GM19193 (cell line): Measurements from ENCODE around the gene LOC101059915.
"Not testable (repeated sequence)": the region's sequence is repeated elsewhere in the genome, so short reads cannot be mapped to it uniquely, and the experiment has no call there.

Experiments used
- POLR2A ChIP-seq: IDR thresholded peaks from 4 replicates; pipeline ENCODE4 v1.6.1; 2011; ENCODE audit not compliant: insufficient read depth, insufficient read length; ENCODE audit errors: extremely low read depth

The LOC101059915 gene

DNA sequence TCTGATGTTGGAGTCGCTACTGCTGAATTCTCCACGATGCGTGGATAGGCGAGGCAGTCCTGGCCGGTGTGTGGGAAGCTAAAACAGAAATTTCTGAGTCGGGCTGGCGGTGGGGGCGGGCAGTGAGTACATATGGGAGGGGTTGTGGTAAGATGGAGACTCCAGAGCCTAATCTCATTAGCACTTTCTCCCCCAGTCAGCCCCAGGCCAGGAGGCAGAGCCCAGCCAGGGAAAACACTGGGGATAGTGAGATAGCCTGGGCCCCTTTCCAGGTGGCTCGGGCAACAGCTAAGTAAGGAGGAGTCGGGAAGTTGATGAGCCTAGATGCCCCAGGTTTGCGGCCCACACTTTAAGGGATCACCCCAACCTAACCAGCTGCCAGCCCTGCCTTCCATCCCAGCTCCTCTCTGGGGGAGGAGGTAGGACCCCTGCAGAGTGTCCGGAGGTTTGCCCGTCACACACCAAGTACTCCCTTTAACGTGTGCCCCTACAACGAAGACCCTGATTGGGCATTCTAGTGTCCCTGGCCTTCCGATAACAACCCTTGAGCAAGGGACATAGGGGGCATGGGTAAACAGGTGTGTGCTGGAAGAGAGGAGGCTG lies 2.4 kb upstream of the LOC101059915 start:
- TF ChIP-seq POLR2A, result no peak

DNA sequence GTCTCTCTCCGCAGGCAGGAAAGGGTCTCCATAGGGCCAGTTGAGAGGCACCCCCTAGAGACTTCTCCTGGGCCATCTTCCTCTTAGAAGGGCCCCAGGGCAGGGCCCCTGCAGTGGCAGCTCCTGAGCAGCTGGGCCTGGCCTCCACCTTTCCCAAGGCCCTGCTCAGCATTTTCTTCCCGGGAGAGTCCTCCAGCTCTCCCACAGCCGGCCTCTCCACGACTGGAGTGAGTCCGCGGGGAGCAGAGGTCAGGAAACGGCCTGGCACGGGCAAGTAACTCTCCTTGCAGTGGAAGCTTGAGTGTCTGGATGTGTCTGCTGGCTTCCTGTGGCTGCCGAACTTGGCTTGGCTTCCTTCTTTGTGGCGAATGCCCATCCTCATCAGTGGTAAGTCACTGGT lies 1.6 kb upstream of the LOC101059915 start:
- TF ChIP-seq POLR2A, result no peak

DNA sequence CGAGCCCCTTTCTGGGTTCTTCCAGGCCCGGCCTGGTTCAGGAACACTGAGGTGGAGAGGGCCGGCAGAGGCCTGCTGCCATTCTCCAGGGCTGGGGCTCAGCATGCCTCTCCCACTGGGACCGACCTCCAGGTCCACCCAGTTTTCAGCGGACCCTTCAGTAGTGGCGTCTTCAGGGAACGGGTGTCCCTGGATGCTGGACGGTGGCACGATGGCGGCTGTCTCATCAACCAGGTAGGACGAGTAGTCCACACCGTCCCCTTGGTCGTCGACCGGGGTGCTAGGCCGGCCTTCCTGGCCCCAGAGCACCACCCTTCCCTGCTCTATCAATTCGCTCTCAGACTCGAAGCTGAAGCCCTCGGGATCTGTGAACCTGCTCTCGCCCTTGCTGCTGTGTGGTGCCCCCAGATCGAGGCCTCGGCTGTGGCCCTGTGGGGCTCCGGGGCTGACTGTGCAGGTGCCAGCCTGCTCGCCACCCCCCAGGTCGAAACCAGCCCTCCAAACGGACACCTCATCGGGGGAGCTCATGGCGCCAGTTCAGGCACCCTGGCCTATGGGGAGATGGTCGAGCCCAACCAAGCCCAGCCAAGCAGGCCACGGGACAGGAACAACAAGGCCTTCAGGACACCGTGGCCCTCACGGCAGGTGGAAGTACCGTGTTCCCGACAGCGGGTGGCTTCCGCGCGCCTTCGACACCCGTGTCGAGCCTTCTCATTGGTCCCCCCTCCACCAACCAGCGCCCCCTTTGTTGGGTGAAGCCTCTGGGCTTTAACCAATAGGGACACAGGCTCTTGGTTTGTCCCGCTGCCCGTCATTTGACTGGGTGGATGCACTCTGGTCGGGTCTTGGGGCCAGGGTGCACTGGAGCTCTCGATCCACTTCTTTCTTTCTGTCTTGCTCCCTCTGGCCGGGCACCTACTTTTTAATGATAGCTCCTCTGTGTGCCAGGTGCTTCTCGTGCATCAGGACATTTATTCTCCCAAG lies 814 bp upstream of the LOC101059915 start:
- TF ChIP-seq POLR2A, result no peak

DNA sequence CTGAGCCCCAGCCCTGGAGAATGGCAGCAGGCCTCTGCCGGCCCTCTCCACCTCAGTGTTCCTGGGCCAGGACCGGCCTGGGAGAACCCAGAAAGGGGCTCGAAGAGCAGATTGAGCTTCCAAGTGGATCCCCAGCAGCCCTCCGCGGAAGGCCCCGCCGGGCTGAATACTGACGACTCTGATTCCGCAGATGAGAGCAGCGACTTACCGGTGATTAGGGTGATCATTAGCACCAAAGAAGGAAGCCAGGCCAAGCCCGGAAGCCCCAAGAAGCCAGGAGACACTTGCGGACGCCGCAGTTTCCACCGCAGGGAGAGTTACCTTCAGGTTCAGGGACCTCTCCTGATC lies 876 bp downstream of the LOC101059915 start:
- TF ChIP-seq POLR2A, result no peak

DNA sequence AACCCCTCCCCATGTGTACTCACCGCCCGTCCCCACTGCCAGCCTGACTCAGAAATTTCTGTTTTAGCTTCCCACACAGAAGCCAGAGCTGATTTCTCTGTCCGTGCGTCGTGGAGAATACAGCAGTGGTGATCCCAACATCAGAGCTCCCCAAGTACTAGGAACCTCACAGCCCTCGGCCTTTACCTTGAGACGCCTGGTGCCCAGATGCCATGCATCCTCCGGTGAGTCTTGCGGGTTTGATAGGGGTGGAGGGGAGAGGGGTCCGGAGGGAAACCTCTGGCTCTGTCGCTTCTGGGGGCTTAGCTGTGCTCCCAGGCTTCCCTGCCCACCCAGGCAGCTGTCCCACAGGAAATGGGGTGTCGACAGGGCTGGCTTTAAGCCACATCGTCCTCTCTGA lies 2.1 kb downstream of the LOC101059915 start:
- no peak for TF ChIP-seq POLR2A

DNA sequence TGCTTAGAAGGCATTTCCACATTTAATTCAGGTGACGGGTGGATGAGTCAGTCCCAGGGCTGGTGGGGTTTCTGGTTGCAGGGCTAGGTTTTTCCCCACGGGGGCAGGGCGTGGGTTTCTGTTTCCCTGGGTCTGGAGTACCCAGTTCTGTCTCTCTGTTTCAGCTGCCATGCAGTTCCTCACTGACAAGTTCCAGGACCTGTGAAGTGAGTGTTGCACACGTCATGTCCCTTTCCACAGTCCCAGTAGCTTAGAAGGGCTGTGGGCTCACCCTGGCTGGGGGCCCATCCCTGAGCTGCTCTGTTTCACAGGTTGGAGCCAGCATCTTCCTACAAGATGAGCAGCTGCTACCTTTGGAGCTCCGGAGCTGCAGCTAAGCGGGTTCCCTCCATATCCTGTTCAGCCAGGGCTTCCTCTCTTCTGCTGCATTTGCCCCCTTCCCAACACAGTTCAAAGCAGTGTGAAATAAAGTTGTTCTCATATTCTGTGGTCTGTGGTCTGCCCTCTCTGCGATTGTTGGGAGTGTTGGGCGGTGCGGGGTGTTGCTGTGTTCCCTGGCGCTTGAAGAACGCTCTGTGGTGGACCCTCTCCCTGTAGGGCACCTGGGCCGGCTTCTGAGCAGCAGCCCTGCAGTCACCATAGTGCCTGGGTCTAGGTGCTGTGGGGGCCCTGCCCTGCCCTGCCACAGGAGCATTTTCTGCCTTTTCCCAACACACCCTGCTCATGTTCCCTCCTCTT lies 3.9 kb downstream of the LOC101059915 start:
- no peak for TF ChIP-seq POLR2A

DNA sequence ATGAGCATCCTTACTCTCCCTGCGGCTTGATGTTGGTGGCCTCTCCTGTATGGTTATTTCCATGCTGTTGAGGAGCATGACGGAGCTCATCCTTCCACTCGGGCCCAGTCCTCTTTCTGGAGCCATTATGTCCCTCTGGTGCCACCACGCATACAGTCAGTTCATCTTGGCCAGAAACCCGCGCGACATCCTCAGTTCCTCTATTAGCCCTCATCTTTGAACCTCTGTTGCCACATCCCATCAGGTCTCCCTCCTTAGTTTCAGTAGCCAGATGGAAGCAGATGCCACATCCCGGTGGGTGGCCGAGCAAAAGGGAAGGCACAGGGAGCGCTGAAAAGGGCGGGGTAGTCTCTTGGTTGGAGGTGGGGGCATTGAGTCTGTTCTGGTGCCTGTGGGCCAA lies 4.6 kb downstream of the LOC101059915 start:
- TF ChIP-seq POLR2A, result no peak

DNA sequence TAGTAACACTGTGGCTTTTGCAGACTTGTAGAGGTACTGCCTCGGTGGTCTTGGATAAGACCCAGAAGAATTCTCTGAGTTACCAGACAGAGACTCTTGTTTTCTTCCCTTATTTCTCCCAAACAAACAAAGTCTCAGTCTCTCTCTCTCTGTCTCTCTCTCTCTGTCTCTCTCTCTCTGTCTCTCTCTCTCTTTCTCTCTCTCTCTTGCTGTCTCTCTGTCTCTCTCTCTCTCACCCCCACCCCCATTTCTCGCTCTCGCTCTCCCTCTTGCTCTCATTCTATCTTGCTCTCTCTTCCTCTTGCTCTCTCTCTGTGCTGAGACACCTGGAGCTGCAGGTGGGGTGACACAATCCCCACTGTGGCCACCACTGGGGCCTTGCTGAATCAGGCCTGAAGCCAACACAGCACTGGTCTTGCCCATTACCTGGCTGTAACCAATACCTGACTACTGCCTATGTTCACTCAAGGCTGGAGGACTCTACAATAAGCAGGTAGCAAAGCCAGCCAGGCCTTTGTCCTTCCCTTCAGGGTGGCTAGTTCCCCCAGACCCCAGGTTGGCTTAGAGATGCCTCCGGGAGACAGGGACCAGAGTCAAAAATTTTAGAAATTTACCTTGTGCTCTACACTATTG lies 12.3 kb downstream of the LOC101059915 start:
- TF ChIP-seq POLR2A, result no peak

DNA sequence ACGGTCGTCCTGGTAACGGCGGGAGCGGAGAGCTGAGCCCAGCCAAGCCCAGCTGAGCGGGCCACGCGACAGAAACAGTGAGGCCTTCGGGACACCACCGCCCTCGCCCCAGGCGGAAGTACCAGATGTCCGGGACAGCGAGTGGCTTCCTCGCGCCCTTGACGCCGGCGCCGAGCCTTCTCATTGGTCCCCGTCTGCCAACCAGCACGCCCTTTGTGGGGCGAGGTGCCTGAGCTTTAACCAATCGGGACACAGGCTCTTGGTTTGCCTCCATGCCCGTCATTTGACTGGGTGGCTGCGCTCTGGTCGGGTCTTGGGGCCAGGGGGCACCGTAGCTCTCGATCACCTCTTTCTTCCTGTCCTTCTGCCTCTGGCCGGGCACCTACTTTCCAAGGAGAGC lies 50.8 kb downstream of the LOC101059915 start, which contains the start of gene CXorf49:
Gene CXorf49 (minus strand): TSS at position 101 of the 400 bp plus-strand sequence. CDS start 134 bp downstream, outside the sequence.
- TF ChIP-seq POLR2A, result not testable (repeated sequence)
